ENCODE data around the gene TSPY3. TPM values are rescaled to one million over a fixed set of nuclear protein-coding genes. Genes with fewer than 3 reads are reported as not detected.
"Not testable (repeated sequence)": the region's sequence is repeated elsewhere in the genome, so short reads cannot be mapped to it uniquely, and the experiment has no call there.

Gene TSPY3, protein sequence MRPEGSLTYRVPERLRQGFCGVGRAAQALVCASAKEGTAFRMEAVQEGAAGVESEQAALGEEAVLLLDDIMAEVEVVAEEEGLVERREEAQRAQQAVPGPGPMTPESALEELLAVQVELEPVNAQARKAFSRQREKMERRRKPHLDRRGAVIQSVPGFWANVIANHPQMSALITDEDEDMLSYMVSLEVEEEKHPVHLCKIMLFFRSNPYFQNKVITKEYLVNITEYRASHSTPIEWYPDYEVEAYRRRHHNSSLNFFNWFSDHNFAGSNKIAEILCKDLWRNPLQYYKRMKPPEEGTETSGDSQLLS
- total RNA-seq (2014; rRNA removed; shearing (Covaris generic)): not detected in 2 replicates

DNA sequence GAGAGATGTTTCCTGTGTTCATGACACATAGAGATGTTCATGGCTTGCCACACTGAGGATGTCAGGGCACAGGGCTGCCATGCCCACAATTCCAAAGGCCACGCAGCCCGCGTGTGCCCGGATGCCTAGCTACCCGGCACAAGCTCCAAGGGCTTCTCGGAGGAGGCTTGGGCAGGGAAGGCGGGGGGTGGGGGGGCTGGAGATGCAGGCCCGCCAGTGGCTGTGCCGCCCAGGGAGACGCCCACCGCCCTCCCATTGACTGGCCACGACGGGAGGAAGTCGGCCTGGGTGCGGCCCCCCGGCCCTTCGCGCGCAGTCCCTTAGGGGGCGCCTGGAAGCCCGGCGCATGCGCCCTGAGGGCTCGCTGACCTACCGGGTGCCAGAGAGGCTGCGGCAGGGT is at the start of gene TSPY3:
TSS of gene TSPY3 (plus strand) at position 301 of the 400 bp plus-strand sequence. CDS start at position 347, 46 bp downstream.
- not testable (repeated sequence) for DNase-seq (ENCODE audit: low read depth)

DNA sequence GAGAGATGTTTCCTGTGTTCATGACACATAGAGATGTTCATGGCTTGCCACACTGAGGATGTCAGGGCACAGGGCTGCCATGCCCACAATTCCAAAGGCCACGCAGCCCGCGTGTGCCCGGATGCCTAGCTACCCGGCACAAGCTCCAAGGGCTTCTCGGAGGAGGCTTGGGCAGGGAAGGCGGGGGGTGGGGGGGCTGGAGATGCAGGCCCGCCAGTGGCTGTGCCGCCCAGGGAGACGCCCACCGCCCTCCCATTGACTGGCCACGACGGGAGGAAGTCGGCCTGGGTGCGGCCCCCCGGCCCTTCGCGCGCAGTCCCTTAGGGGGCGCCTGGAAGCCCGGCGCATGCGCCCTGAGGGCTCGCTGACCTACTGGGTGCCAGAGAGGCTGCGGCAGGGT is 40.7 kb upstream of the TSPY3 start, which contains the start of gene TSPY8:
TSS of gene TSPY8 (plus strand) at position 301 of the 400 bp plus-strand sequence. CDS start at position 347, 46 bp downstream.
- DNase-seq (ENCODE audit: low read depth): not testable (repeated sequence)

DNA sequence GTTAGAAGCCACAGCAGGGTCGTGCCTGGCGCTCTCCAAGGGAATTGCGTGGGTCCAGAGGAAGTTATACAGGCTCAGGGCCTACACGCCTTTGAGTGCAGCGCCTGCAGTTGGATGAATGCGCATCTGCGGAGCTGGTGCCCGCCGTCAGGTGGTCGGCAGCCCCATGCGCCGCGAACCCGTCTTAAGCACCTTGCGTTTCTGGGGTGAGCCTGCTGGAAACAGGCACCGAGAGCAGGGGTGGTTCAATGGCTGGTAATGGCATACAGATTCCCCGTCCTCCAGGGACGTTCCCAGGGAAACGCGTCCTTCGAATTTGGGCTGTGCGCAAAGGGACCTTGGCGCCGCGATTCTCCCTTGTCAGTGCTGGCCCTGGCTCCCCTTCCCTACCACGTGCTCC is 1.7 kb upstream of the TSPY3 start:
- not testable (repeated sequence) for DNase-seq (ENCODE audit: low read depth)

Other genes starting within 250 kb of the TSPY3 start
- gene TSPY4, start 61.0 kb upstream of the TSPY3 start, total RNA-seq (2014; rRNA removed; shearing (Covaris generic)): not detected in 2 replicates
- not detected in 2 replicates for gene TSPY8, start 40.6 kb upstream of the TSPY3 start, total RNA-seq (2014; rRNA removed; shearing (Covaris generic))
- not detected in 2 replicates for gene TSPY1, start 68.5 kb downstream of the TSPY3 start, total RNA-seq (2014; rRNA removed; shearing (Covaris generic))
- not detected in 2 replicates for gene TSPY9, start 88.8 kb downstream of the TSPY3 start, total RNA-seq (2014; rRNA removed; shearing (Covaris generic))
- gene TSPY10, start 129.5 kb downstream of the TSPY3 start, total RNA-seq (2014; rRNA removed; shearing (Covaris generic)): not detected in 2 replicates